Stimulated activated effector memory CD8-positive, alpha-beta T cell treated with anti-CD3 and anti-CD28 coated beads, Interleukin-12 subunit alpha, Interleukin-12 subunit beta, amount 100 ng/mL, for 72 hours (primary cell): ENCODE measurements around the gene RASGEF1C.

Experiments used
- ATAC-seq: fragments of 150-1000 bp; cut with Tn5 transposase; 2 replicates; pipeline ENCODE4 v1.10.0; 2021
- DNase-seq, 2 donors: peaks; one replicate each; pipeline ENCODE4 v3.0.0; 2021 to 2022; ENCODE audit warnings: low spot score in 2 of 2
- H3K27ac Mint-ChIP-seq: one replicate; pipeline ENCODE4 v1.8.0; 2022; ENCODE audit warnings: mild to moderate bottlenecking, mixed read lengths
- H3K36me3 Mint-ChIP-seq: one replicate; pipeline ENCODE4 v1.8.0; 2022; ENCODE audit warnings: mild to moderate bottlenecking, mixed read lengths
- H3K4me1 Mint-ChIP-seq: one replicate; pipeline ENCODE4 v1.8.0; 2022; ENCODE audit warnings: mixed read lengths
- H3K4me3 Mint-ChIP-seq: one replicate; pipeline ENCODE4 v1.8.0; 2022; ENCODE audit warnings: mild to moderate bottlenecking, mixed read lengths
- H3K9me3 Mint-ChIP-seq: one replicate; pipeline ENCODE4 v1.8.0; 2022; ENCODE audit warnings: mixed read lengths

RASGEF1C gene

GRCh38 chr5:180161420-180162303 is 47.3 kb downstream of the RASGEF1C start:
- no peak overlapping the region for H3K4me3 Mint-ChIP-seq
- no peaks in the 10 kb centered on the region for H3K4me1 Mint-ChIP-seq
- peak; percentile 51 for ATAC-seq
- H3K9me3 Mint-ChIP-seq, result no peaks in the 10 kb centered on the region
- H3K27ac Mint-ChIP-seq, result no peak overlapping the region
- DNase-seq, result no peak
- H3K36me3 Mint-ChIP-seq, result no peaks in the 10 kb centered on the region

- no peak for DNase-seq
- Mint-ChIP-seq H3K9me3 (no peaks in the 10 kb centered on the region), H3K4me3 (no peak overlapping the region), H3K36me3 (no peaks in the 10 kb centered on the region), H3K4me1 (no peaks in the 10 kb centered on the region), H3K27ac (no peak overlapping the region)
- no peak for ATAC-seq
These were observed 48.2 kb downstream of the RASGEF1C start for GRCh38 chr5:180160789-180161188.

- Mint-ChIP-seq H3K9me3 (no peaks in the 10 kb centered on the region), H3K27ac (no peak overlapping the region), H3K4me1 (no peaks in the 10 kb centered on the region), H3K4me3 (no peak overlapping the region), H3K36me3 (no peaks in the 10 kb centered on the region)
- no peak for DNase-seq
- no peak for ATAC-seq
These were observed 48.8 kb downstream of the RASGEF1C start for GRCh38 chr5:180160215-180160614.

GRCh38 chr5:180159756-180160155 is 49.3 kb downstream of the RASGEF1C start:
- Mint-ChIP-seq H3K36me3 (no peaks in the 10 kb centered on the region), H3K4me1 (no peaks in the 10 kb centered on the region), H3K9me3 (no peaks in the 10 kb centered on the region), H3K4me3 (no peak overlapping the region), H3K27ac (no peak overlapping the region)
- DNase-seq, result no peak
- no peak for ATAC-seq

GRCh38 chr5:180157866-180158265 is 51.1 kb downstream of the RASGEF1C start:
- Mint-ChIP-seq H3K36me3 (no peaks in the 10 kb centered on the region), H3K27ac (no peak overlapping the region), H3K4me3 (no peak overlapping the region), H3K4me1 (no peaks in the 10 kb centered on the region), H3K9me3 (peaks cover 2% of the 10 kb centered on the region)
- no peak for ATAC-seq
- no peak for DNase-seq

GRCh38 chr5:180156141-180156540 is 52.9 kb downstream of the RASGEF1C start:
- no peaks in the 10 kb centered on the region for H3K36me3 Mint-ChIP-seq
- DNase-seq, result no peak
- no peaks in the 10 kb centered on the region for H3K4me1 Mint-ChIP-seq
- peaks cover 2% of the 10 kb centered on the region for H3K9me3 Mint-ChIP-seq
- H3K4me3 Mint-ChIP-seq, result no peak overlapping the region
- no peak for ATAC-seq
- H3K27ac Mint-ChIP-seq, result no peak overlapping the region

GRCh38 chr5:180155365-180155926 is 53.6 kb downstream of the RASGEF1C start:
- ATAC-seq, result no peak
- H3K4me1 Mint-ChIP-seq, result no peaks in the 10 kb centered on the region
- DNase-seq, result no peak
- peaks cover 2% of the 10 kb centered on the region for H3K9me3 Mint-ChIP-seq
- H3K36me3 Mint-ChIP-seq, result no peaks in the 10 kb centered on the region
- no peak overlapping the region for H3K4me3 Mint-ChIP-seq
- H3K27ac Mint-ChIP-seq, result no peak overlapping the region

- H3K27ac Mint-ChIP-seq, result no peak overlapping the region
- H3K4me1 Mint-ChIP-seq, result no peaks in the 10 kb centered on the region
- ATAC-seq (no peak), DNase-seq (no peak)
- no peak overlapping the region for H3K4me3 Mint-ChIP-seq
- no peaks in the 10 kb centered on the region for H3K36me3 Mint-ChIP-seq
- H3K9me3 Mint-ChIP-seq, result peaks cover 6% of the 10 kb centered on the region
These were observed 54.1 kb downstream of the RASGEF1C start for GRCh38 chr5:180154821-180155364.

- no peak overlapping the region for H3K27ac Mint-ChIP-seq
- no peak overlapping the region for H3K4me3 Mint-ChIP-seq
- H3K36me3 Mint-ChIP-seq, result no peaks in the 10 kb centered on the region
- peaks cover 9% of the 10 kb centered on the region for H3K9me3 Mint-ChIP-seq
- no peak for DNase-seq
- ATAC-seq, result no peak
- no peaks in the 10 kb centered on the region for H3K4me1 Mint-ChIP-seq
These were observed 55.0 kb downstream of the RASGEF1C start for GRCh38 chr5:180153991-180154390.

- no peak for ATAC-seq
- peaks cover 9% of the 10 kb centered on the region for H3K9me3 Mint-ChIP-seq
- no peaks in the 10 kb centered on the region for H3K4me1 Mint-ChIP-seq
These were observed 55.9 kb downstream of the RASGEF1C start for GRCh38 chr5:180153099-180153498.

GRCh38 chr5:180143656-180144364 is 65.2 kb downstream of the RASGEF1C start:
- Mint-ChIP-seq H3K36me3 (no peaks in the 10 kb centered on the region), H3K27ac (no peak overlapping the region), H3K4me1 (no peaks in the 10 kb centered on the region), H3K9me3 (peaks cover 9% of the 10 kb centered on the region), H3K4me3 (no peak overlapping the region)
- ATAC-seq (peak; percentile 16), DNase-seq (peak in 1 of 2 donors; percentile 35)

More at GRCh38 chr5:180153099-180153498, 55.9 kb downstream of the RASGEF1C start:
- Mint-ChIP-seq H3K4me3 (no peak overlapping the region), H3K36me3 (no peaks in the 10 kb centered on the region), H3K27ac (no peak overlapping the region)
- peak in 1 of 2 donors; percentile 40 for DNase-seq

GRCh38 chr5:180142824-180143610 is 66.0 kb downstream of the RASGEF1C start:
- Mint-ChIP-seq H3K4me1 (no peaks in the 10 kb centered on the region), H3K4me3 (no peak overlapping the region), H3K36me3 (no peaks in the 10 kb centered on the region), H3K9me3 (peaks cover 9% of the 10 kb centered on the region), H3K27ac (no peak overlapping the region)
- DNase-seq (peak in 1 of 2 donors; percentile 41), ATAC-seq (no peak)

GRCh38 chr5:180142021-180142765 is 66.8 kb downstream of the RASGEF1C start:
- DNase-seq, result no peak
- Mint-ChIP-seq H3K9me3 (peaks cover 7% of the 10 kb centered on the region), H3K4me1 (no peaks in the 10 kb centered on the region), H3K36me3 (no peaks in the 10 kb centered on the region), H3K4me3 (no peak overlapping the region), H3K27ac (no peak overlapping the region)
- ATAC-seq, result no peak

GRCh38 chr5:180141068-180141660 is 67.8 kb downstream of the RASGEF1C start:
- H3K4me3 Mint-ChIP-seq, result no peak overlapping the region
- no peak overlapping the region for H3K27ac Mint-ChIP-seq
- no peaks in the 10 kb centered on the region for H3K36me3 Mint-ChIP-seq
- no peaks in the 10 kb centered on the region for H3K9me3 Mint-ChIP-seq
- DNase-seq (no peak), ATAC-seq (no peak)
- H3K4me1 Mint-ChIP-seq, result no peaks in the 10 kb centered on the region
